Measurements from ENCODE around the gene BAHCC1. TPM values are rescaled to one million over a fixed set of nuclear protein-coding genes. Genes with fewer than 3 reads are reported as not detected.

The BAHCC1 gene
- total RNA-seq, 1 donor from 2014 or later, result 22.7 TPM

DNA sequence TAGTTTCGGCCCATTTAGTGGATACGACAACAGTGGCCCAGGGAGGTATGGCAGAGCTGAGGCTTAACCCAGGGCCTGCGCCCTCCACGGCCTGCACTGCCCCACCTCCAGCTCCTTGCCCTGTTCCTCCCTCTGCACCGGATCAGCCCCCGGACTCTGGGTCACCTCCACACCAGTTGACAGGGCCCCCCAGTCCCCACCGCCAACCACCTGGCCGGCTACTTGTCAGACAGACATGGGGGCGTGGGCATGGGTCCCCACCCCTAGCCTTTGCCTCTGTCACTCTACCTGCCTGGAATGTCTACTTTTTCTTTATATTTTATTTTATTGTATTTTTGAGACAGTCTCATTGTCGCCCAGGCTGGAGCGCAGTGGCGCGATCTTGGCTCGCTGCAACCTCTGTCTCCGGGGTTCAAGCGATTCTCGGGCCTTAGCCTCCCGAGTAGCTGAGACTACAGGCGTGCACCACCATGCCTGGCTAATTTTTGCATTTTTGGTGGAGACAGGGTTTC, 120.3 kb downstream of the BAHCC1 start:
- peak overlapping the region; percentile 87 for H3K4me3 Mint-ChIP-seq (ENCODE audit: unreplicated experiment)
- no peaks in the 10 kb centered on the region for H3K27me3 Mint-ChIP-seq (ENCODE audit: low read depth)
- H3K36me3 Mint-ChIP-seq (ENCODE audit: low read depth), result peaks cover 17% of the 10 kb centered on the region
- no peaks in the 10 kb centered on the region for H3K9me3 Mint-ChIP-seq (ENCODE audit: low read depth)
- H3K4me1 Mint-ChIP-seq (ENCODE audit: low read depth), result peaks cover 25% of the 10 kb centered on the region
- peak; percentile 89 for DNase-seq (ENCODE audit: low spot score)
- no peak for TF ChIP-seq CTCF (IDR thresholded peaks at IDR 0.05)
- H3K27ac Mint-ChIP-seq (ENCODE audit: unreplicated experiment), result peak overlapping the region; percentile 84

Small RNAs within 50 kb of the gene (microRNA-seq; reads per million reads assigned to microRNA genes)
- not detected for gene MIR3186 (ENCODE audit: borderline number of aligned reads)
- not detected for gene MIR4740 (ENCODE audit: borderline number of aligned reads)

Other genes starting within 250 kb of the BAHCC1 start
- not detected in 3 replicates for gene PVALEF, start 229.9 kb upstream of the BAHCC1 start, total RNA-seq
- 0.48 to 0.67 TPM (median 0.51 TPM) in 3 replicates for gene AATK, start 229.2 kb upstream of the BAHCC1 start, total RNA-seq
- 8.2 to 9.6 TPM (median 8.5 TPM) in 3 replicates for gene CEP131, start 172.5 kb upstream of the BAHCC1 start, total RNA-seq
- 27.1 to 29.0 TPM (median 27.6 TPM) in 3 replicates for gene TEPSIN, start 156.4 kb upstream of the BAHCC1 start, total RNA-seq
- 36.1 to 58.9 TPM (median 39.7 TPM) in 3 replicates for gene NDUFAF8, start 156.1 kb upstream of the BAHCC1 start, total RNA-seq
- 115 to 147 TPM (median 116 TPM) in 3 replicates for gene SLC38A10, start 100.2 kb upstream of the BAHCC1 start, total RNA-seq
- gene ACTG1, start 117.3 kb downstream of the BAHCC1 start, total RNA-seq, result 3,639 to 4,575 TPM (median 4,567 TPM) in 3 replicates
- gene FSCN2, start 132.9 kb downstream of the BAHCC1 start, total RNA-seq, result 4.1 to 6.1 TPM (median 5.3 TPM) in 3 replicates
- 39.8 to 62.7 TPM (median 43.1 TPM) in 3 replicates for gene FAAP100, start 156.9 kb downstream of the BAHCC1 start, total RNA-seq
- 104 to 118 TPM (median 110 TPM) in 3 replicates for gene NPLOC4, start 241.7 kb downstream of the BAHCC1 start, total RNA-seq
- 1.7 to 2.2 TPM (median 1.8 TPM) in 3 replicates for gene TSPAN10, start 241.7 kb downstream of the BAHCC1 start, total RNA-seq

Data from chondrocyte (in vitro differentiated cells).